ENCODE data around the gene NR1D1. TPM values are rescaled to one million over a fixed set of nuclear protein-coding genes. Genes with fewer than 3 reads are reported as not detected.

NR1D1 gene
- total RNA-seq, 2 donors from 2014 or later: 3.0 to 4.4 TPM

DNA sequence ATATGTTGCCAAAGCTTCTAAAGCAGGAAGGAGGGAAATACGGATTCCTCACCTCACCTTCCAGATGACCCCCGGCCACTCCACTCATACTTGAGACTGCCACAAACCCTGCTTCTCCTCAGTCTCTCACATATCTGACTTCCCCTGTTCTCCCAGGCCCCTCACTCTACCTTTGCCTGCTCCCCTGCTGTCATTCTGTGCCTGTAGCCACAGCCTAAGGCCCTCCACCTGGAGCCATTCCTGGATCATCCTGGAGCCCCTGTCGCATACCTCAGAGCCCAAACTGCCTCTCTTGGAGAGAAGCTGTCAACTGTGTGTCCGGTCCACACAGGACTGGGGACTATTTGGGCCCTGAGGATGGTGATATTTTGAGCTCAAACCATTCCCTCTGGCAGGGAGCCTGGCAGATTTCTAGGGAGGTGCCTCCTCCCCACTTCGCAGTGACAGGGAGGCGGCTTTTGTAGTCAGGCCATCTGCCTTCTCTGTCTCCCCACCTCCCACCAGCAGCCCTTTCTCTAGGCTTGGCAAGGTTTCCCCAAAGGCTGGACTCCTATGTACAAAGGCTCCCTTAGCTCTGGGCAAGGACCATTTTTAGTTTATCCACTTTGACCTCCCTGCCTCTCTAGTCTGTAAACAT, 43.9 kb downstream of the NR1D1 start:
- no peak for DNase-seq
- Mint-ChIP-seq H3K4me1 (peaks cover 11% of the 10 kb centered on the region), H3K4me3 (no peak overlapping the region), H3K9me3 (no peaks in the 10 kb centered on the region), H3K27ac (no peak overlapping the region), H3K36me3 (ENCODE audit: low read depth) (peaks cover 17% of the 10 kb centered on the region), H3K27me3 (ENCODE audit: insufficient read depth) (peaks cover 23% of the 10 kb centered on the region)
- H3K27ac ChIP-seq (ENCODE audit: low read depth, low read length): no peak overlapping the region
- H3K36me3 ChIP-seq (ENCODE audit: control insufficient read depth, insufficient read depth, low read length): peaks cover 10% of the 10 kb centered on the region
- no peaks in the 10 kb centered on the region for H3K9me3 ChIP-seq (ENCODE audit: control insufficient read depth, low read length)
- H3K4me3 ChIP-seq (ENCODE audit: low read length): no peak overlapping the region
- H3K4me1 ChIP-seq (ENCODE audit: control insufficient read depth, insufficient read depth, low read length): no peaks in the 10 kb centered on the region
- 87 to 94% methylated on average over 6 of the region's 6 CpGs for WGBS, 2 experiments (ENCODE audit: insufficient coverage in 1 of 2, insufficient read length in 1 of 2)
- TF ChIP-seq, protein P1, sequence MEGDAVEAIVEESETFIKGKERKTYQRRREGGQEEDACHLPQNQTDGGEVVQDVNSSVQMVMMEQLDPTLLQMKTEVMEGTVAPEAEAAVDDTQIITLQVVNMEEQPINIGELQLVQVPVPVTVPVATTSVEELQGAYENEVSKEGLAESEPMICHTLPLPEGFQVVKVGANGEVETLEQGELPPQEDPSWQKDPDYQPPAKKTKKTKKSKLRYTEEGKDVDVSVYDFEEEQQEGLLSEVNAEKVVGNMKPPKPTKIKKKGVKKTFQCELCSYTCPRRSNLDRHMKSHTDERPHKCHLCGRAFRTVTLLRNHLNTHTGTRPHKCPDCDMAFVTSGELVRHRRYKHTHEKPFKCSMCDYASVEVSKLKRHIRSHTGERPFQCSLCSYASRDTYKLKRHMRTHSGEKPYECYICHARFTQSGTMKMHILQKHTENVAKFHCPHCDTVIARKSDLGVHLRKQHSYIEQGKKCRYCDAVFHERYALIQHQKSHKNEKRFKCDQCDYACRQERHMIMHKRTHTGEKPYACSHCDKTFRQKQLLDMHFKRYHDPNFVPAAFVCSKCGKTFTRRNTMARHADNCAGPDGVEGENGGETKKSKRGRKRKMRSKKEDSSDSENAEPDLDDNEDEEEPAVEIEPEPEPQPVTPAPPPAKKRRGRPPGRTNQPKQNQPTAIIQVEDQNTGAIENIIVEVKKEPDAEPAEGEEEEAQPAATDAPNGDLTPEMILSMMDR (conservative IDR thresholded peaks at IDR 0.05): no peak
- peaks cover 8% of the 10 kb centered on the region for H3K27me3 ChIP-seq (ENCODE audit: control insufficient read depth, insufficient read depth, low read length, poor library complexity, severe bottlenecking)
- H3K9ac ChIP-seq (ENCODE audit: extremely low read depth, low read length, poor library complexity, severe bottlenecking): no peak overlapping the region

Other genes starting within 250 kb of the NR1D1 start
- under 1 TPM; 0.11 to 0.18 TPM for gene IKZF3, start 236.3 kb downstream of the NR1D1 start, total RNA-seq
- gene ZPBP2, start 232.4 kb downstream of the NR1D1 start, total RNA-seq: not detected
- gene GSDMB, start 182.0 kb downstream of the NR1D1 start, total RNA-seq: 10 to 100 TPM; 16.6 to 30.9 TPM
- 10 to 100 TPM; 77.7 to 83.8 TPM for gene ORMDL3, start 173.0 kb downstream of the NR1D1 start, total RNA-seq
- gene LRRC3C, start 172.9 kb downstream of the NR1D1 start, total RNA-seq: not detected
- gene GSDMA, start 137.6 kb downstream of the NR1D1 start, total RNA-seq: not detected
- 100 to 1,000 TPM; 152 to 164 TPM for gene PSMD3, start 119.8 kb downstream of the NR1D1 start, total RNA-seq
- gene CSF3, start 85.1 kb downstream of the NR1D1 start, total RNA-seq: not detected
- gene MED24, start 46.2 kb downstream of the NR1D1 start, total RNA-seq: 100 to 1,000 TPM; 106 to 124 TPM
- gene THRA, start 37.6 kb downstream of the NR1D1 start, total RNA-seq: 10 to 100 TPM; 12.7 to 14.4 TPM
- 100 to 1,000 TPM in 1 of 2 donors, 10 to 100 TPM in 1; 95.4 to 108 TPM for gene MSL1, start 21.4 kb upstream of the NR1D1 start, total RNA-seq
- gene CASC3, start 39.9 kb upstream of the NR1D1 start, total RNA-seq: 100 to 1,000 TPM; 113 to 116 TPM
- gene RAPGEFL1, start 76.9 kb upstream of the NR1D1 start, total RNA-seq: 10 to 100 TPM; 15.6 to 20.8 TPM
- gene WIPF2, start 118.7 kb upstream of the NR1D1 start, total RNA-seq: 10 to 100 TPM; 22.5 to 25.3 TPM
- 10 to 100 TPM; 88.4 to 95.4 TPM for gene CDC6, start 187.3 kb upstream of the NR1D1 start, total RNA-seq
- gene RARA, start 208.6 kb upstream of the NR1D1 start, total RNA-seq: 10 to 100 TPM; 22.7 to 27.6 TPM

Data from endodermal cell (in vitro differentiated cells).